SU-DHL-6 (cell line): ENCODE measurements around the gene HP.

Experiments
- H2AFZ ChIP-seq: fragments of 200-600 bp; sonication (generic); 2 replicates; pipeline ENCODE4 v1.6.1; 2014; ENCODE audit warnings: low read depth, mild to moderate bottlenecking, moderate library complexity, mixed read lengths, antibody characterized with exemption, low read length; ENCODE audit not compliant: severe bottlenecking
- H3F3A ChIP-seq: fragments of 200-600 bp; shearing (Covaris generic); 2 replicates; pipeline ENCODE4 v1.6.0; 2016; ENCODE audit warnings: antibody characterized with exemption, mild to moderate bottlenecking; ENCODE audit not compliant: insufficient read depth
- H3K27ac ChIP-seq: fragments of 200-600 bp; sonication (generic); 2 replicates; pipeline ENCODE4 v1.5.1; 2016; ENCODE audit warnings: low read depth, mild to moderate bottlenecking, low read length, moderate library complexity, mixed read lengths
- H3K27me3 ChIP-seq: fragments of 200-600 bp; sonication (generic), shearing (Covaris generic); 2 replicates; pipeline ENCODE4 v1.6.0; 2014; ENCODE audit warnings: mild to moderate bottlenecking, low read length
- H3K36me3 ChIP-seq: fragments of 200-600 bp; sonication (generic); 2 replicates; pipeline ENCODE4 v1.6.1; 2014; ENCODE audit warnings: mild to moderate bottlenecking, low read length, mixed read lengths
- H3K4me2 ChIP-seq: fragments of 300-600, 200-600 bp; shearing (Covaris generic), sonication (generic); 2 replicates; pipeline ENCODE4 v1.6.0; 2014; ENCODE audit warnings: low read length, low read depth, mild to moderate bottlenecking; ENCODE audit not compliant: poor library complexity, severe bottlenecking
- H3K4me3 ChIP-seq: fragments of 200-600 bp; sonication (generic); 2 replicates; pipeline ENCODE4 v1.5.1; 2014; ENCODE audit warnings: antibody characterized with exemption, low read length, mild to moderate bottlenecking, mixed read lengths; ENCODE audit not compliant: insufficient read depth, poor library complexity, severe bottlenecking
- H3K79me2 ChIP-seq: fragments of 200-600 bp; sonication (generic); 2 replicates; pipeline ENCODE4 v1.6.1; 2014; ENCODE audit warnings: mild to moderate bottlenecking, low read length, moderate library complexity; ENCODE audit not compliant: insufficient read depth
- H3K9ac ChIP-seq: fragments of 200-600 bp; sonication (generic); 2 replicates; pipeline ENCODE4 v1.7.0; 2014; ENCODE audit warnings: mild to moderate bottlenecking, low read length
- H3K9me2 ChIP-seq: fragments of 200-600 bp; sonication (generic); replicated peaks from 2 replicates; pipeline ENCODE4 v1.6.1; 2014; ENCODE audit warnings: low read length; ENCODE audit not compliant: insufficient read depth
- H3K9me3 ChIP-seq: fragments of 200-600 bp; sonication (generic); 2 replicates; pipeline ENCODE4 v1.6.1; 2014; ENCODE audit warnings: low read length, mixed read lengths; ENCODE audit not compliant: insufficient read depth
- H4K20me1 ChIP-seq: fragments of 200-600 bp; sonication (generic); 2 replicates; pipeline ENCODE4 v1.6.1; 2014; ENCODE audit warnings: low read depth, mild to moderate bottlenecking, antibody characterized with exemption, low read length, moderate library complexity, mixed read lengths
- EZH2phosphoT487 ChIP-seq: fragments of 200-600 bp; sonication (generic), shearing (Covaris generic); conservative IDR thresholded peaks from 2 replicates; pipeline ENCODE4 v1.6.1; 2018; ENCODE audit warnings: mild to moderate bottlenecking, antibody characterized with exemption, low read length, moderate library complexity, mixed read lengths
- TF ChIP-seq, protein P1 (sequence below): fragments of 200-600 bp; sonication (generic); IDR thresholded peaks from one replicate; pipeline ENCODE4 v1.5.1; 2017; ENCODE audit warnings: antibody characterized with exemption, mild to moderate bottlenecking, low read length, moderate library complexity; ENCODE audit not compliant: insufficient read depth, poor library complexity, severe bottlenecking

The HP gene

DNA sequence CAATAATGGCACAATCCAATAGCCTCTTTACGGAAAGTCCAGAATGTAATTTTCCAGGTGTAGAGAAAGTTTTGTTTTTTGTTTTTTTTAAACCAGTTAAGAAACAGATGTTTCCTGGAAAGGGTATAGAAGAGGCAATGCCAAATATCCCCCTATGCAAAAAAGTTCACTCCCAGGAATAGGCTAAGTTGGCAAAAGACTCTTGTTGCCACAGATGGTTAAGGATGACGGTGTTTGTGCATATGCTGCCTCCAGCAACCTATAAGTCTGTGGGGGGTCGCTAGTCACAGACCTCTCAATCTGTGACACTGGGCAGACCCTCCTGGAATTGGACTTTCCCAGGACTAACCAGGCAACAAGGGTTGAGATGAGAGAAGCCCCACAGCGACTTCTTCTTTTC, 20.9 kb upstream of the HP start:
- no peak overlapping the region for H2AFZ ChIP-seq

DNA sequence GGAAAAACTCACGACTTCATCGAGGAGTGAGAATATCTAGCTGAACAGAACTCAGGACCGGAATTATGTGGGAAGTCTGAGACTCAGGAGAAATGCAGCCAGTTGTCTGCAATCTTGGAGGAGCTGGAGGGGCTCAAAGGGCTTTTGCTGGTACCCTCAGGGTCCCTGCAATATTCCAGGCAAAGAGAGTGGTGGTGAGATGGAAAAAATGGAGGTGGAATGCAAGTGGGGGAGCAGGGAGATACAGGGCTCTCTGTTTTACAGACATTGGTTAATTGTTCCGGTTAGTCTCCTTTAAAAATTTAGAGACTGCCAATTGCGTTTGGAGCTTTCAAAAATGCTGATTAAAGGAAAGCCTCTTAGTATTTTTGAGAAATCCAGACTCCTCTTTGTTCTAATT, 18.2 kb upstream of the HP start:
- no peak overlapping the region for H3K4me3 ChIP-seq
- no peaks in the 10 kb centered on the region for H4K20me1 ChIP-seq
- H3F3A ChIP-seq, result no peaks in the 10 kb centered on the region
- H3K27me3 ChIP-seq, result no peaks in the 10 kb centered on the region
- H3K9me2 ChIP-seq, result no peaks in the 10 kb centered on the region
- no peaks in the 10 kb centered on the region for H3K9me3 ChIP-seq
- H3K36me3 ChIP-seq, result no peaks in the 10 kb centered on the region
- no peak overlapping the region for H3K4me2 ChIP-seq
- no peak overlapping the region for H2AFZ ChIP-seq
- TF ChIP-seq, protein P1, sequence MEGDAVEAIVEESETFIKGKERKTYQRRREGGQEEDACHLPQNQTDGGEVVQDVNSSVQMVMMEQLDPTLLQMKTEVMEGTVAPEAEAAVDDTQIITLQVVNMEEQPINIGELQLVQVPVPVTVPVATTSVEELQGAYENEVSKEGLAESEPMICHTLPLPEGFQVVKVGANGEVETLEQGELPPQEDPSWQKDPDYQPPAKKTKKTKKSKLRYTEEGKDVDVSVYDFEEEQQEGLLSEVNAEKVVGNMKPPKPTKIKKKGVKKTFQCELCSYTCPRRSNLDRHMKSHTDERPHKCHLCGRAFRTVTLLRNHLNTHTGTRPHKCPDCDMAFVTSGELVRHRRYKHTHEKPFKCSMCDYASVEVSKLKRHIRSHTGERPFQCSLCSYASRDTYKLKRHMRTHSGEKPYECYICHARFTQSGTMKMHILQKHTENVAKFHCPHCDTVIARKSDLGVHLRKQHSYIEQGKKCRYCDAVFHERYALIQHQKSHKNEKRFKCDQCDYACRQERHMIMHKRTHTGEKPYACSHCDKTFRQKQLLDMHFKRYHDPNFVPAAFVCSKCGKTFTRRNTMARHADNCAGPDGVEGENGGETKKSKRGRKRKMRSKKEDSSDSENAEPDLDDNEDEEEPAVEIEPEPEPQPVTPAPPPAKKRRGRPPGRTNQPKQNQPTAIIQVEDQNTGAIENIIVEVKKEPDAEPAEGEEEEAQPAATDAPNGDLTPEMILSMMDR, result no peak
- no peak for TF ChIP-seq EZH2phosphoT487
- H3K9ac ChIP-seq, result no peak overlapping the region
- no peaks in the 10 kb centered on the region for H3K79me2 ChIP-seq
- H3K27ac ChIP-seq, result no peak overlapping the region

More for the DNA sequence above, 20.9 kb upstream of the HP start:
- Histone ChIP-seq H3K4me2 (no peak overlapping the region), H3K9ac (no peak overlapping the region), H3K4me3 (no peak overlapping the region), H3K27me3 (no peaks in the 10 kb centered on the region), H3K27ac (no peak overlapping the region), H3K36me3 (no peaks in the 10 kb centered on the region), H3F3A (no peaks in the 10 kb centered on the region), H4K20me1 (no peaks in the 10 kb centered on the region), H3K9me2 (no peaks in the 10 kb centered on the region), H3K9me3 (no peaks in the 10 kb centered on the region), H3K79me2 (no peaks in the 10 kb centered on the region)
- TF ChIP-seq EZH2phosphoT487, result no peak
- TF ChIP-seq, protein P1, result no peak

DNA sequence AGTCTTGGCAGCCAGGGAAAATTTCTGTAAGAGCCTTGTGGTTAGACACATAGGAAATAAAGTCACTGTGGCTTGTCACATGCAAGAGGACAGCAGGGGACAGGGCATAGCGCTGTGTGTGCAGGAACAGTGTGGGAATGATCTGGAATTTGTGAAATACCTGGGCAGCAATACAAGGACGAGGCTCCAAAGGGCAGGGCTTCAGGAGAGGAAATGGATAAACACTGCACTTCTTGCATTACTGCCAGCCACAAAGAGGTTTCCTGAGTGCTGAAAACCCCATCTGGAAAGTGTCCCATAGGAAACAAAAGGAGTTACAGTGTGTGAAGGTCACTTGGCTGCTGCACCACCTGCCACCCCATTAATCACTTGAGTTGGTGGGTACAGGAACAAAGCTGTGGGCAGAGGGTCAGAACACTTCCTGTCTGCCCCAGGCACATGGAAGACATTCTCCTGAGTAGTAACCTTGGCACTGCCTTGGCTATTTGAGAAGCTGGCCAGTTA, 12.1 kb upstream of the HP start:
- Histone ChIP-seq H3K9me3 (no peaks in the 10 kb centered on the region), H4K20me1 (no peaks in the 10 kb centered on the region), H3K9ac (no peak overlapping the region), H3K4me3 (no peak overlapping the region), H3K27me3 (no peaks in the 10 kb centered on the region), H3K36me3 (no peaks in the 10 kb centered on the region), H3K9me2 (no peaks in the 10 kb centered on the region), H2AFZ (no peak overlapping the region), H3K79me2 (no peaks in the 10 kb centered on the region), H3K4me2 (no peak overlapping the region), H3K27ac (no peak overlapping the region), H3F3A (no peaks in the 10 kb centered on the region)
- TF ChIP-seq EZH2phosphoT487, result no peak
- TF ChIP-seq, protein P1, result no peak

DNA sequence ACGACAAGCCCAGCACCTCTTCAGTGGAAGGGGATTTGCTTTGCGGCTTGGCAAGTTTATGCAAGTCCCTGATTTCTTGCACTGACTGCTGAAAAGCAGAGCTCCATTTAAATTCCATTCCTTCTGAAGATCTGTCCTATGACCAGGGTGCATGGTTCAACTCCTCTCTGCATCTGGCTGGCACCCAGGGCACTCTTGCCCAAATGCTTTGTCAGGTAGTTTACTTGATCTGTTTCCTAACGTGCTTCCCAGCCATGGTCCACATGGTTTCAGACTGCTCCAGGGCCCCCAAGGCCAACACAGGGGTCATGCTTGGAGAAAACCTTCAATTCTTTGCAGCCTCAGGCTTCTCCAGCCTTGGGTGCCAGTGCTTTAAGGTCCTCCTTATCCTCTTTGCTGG, 11.2 kb upstream of the HP start:
- TF ChIP-seq EZH2phosphoT487, result no peak
- TF ChIP-seq, protein P1, result no peak
- Histone ChIP-seq H3K9me2 (no peaks in the 10 kb centered on the region), H4K20me1 (no peaks in the 10 kb centered on the region), H3K4me2 (no peak overlapping the region), H3K27ac (no peak overlapping the region), H3K36me3 (no peaks in the 10 kb centered on the region), H2AFZ (no peak overlapping the region), H3K9me3 (no peaks in the 10 kb centered on the region), H3K27me3 (no peaks in the 10 kb centered on the region), H3K9ac (no peak overlapping the region), H3F3A (no peaks in the 10 kb centered on the region), H3K4me3 (no peak overlapping the region), H3K79me2 (no peaks in the 10 kb centered on the region)
